Activated T-cell treated with anti-CD3 and anti-CD28 coated beads, Interleukin-2, amount 50 U/mL, for 72 hours (primary cell): ENCODE data around the gene FBXO10. TPM values are rescaled to one million over a fixed set of nuclear protein-coding genes. Genes with fewer than 3 reads are reported as not detected.
"Not testable (repeated sequence)": the region's sequence is repeated elsewhere in the genome, so short reads cannot be mapped to it uniquely, and the experiment has no call there.

Source experiments
- ATAC-seq, 2 donors: fragments of 150-1000 bp; cut with Tn5 transposase; replicated peaks in 1 of 2; 2 replicates each; pipeline ENCODE4 v1.10.0; 2021; ENCODE audit warnings: moderate library complexity in 2 of 2, mild to moderate bottlenecking in 1 of 2
- DNase-seq, 2 donors: peaks; one replicate each; pipeline ENCODE4 v3.0.0; 2021 to 2022; ENCODE audit warnings: mixed read lengths in 1 of 2
- H3K27ac Mint-ChIP-seq: one replicate; pipeline ENCODE4 v1.8.0; 2022; ENCODE audit warnings: mild to moderate bottlenecking, moderate library complexity, mixed read lengths
- H3K27me3 Mint-ChIP-seq: one replicate; pipeline ENCODE4 v1.8.0; 2022; ENCODE audit warnings: low read depth, mixed read lengths
- H3K36me3 Mint-ChIP-seq, 2 donors: one replicate each; pipeline ENCODE4 v1.8.0; 2022; ENCODE audit warnings: mixed read lengths in 2 of 2, mild to moderate bottlenecking in 1 of 2; ENCODE audit not compliant: insufficient read depth in 2 of 2
- H3K4me1 Mint-ChIP-seq: one replicate; pipeline ENCODE4 v1.8.0; 2022; ENCODE audit warnings: low read depth, mixed read lengths
- H3K4me3 Mint-ChIP-seq, 2 donors: one replicate each; pipeline ENCODE4 v1.8.0; 2022; ENCODE audit warnings: mild to moderate bottlenecking in 2 of 2, mixed read lengths in 2 of 2, moderate library complexity in 2 of 2
- H3K9me3 Mint-ChIP-seq, 2 donors: one replicate each; pipeline ENCODE4 v1.8.0; 2022; ENCODE audit warnings: mixed read lengths in 2 of 2
- total RNA-seq, 2 donors: library from RNA; stranded (reverse); gene quantifications; one replicate each; pipeline ENCODE4 v1.2.3, GENCODE V29; 2022

The FBXO10 gene
- total RNA-seq, 2 donors from 2014 or later, result 5.0 to 5.2 TPM

- Mint-ChIP-seq H3K9me3 (peaks cover 0 to 9% of the 10 kb centered on the region in 2 donors), H3K4me1 (peaks cover 9% of the 10 kb centered on the region), H3K27ac (peak overlapping the region; percentile 88), H3K36me3 (peaks cover 6 to 20% of the 10 kb centered on the region in 2 donors), H3K4me3 (peak overlapping the region; percentile 71 to 91), H3K27me3 (peaks cover 7% of the 10 kb centered on the region)
- no peak for DNase-seq
- ATAC-seq, result peak in 1 of 2 donors; percentile 19
Observed at GRCh38 chr9:37471942-37472684, 104.1 kb downstream of the FBXO10 start.

- H3K36me3 Mint-ChIP-seq, result peaks cover 3 to 9% of the 10 kb centered on the region in 2 donors
- ATAC-seq, result no peak
- no peak overlapping the region for H3K4me3 Mint-ChIP-seq
- H3K9me3 Mint-ChIP-seq, result peaks cover 0 to 1% of the 10 kb centered on the region in 2 donors
- no peaks in the 10 kb centered on the region for H3K27me3 Mint-ChIP-seq
- no peak for DNase-seq
- peaks cover 34% of the 10 kb centered on the region for H3K4me1 Mint-ChIP-seq
- no peak overlapping the region for H3K27ac Mint-ChIP-seq
Observed at GRCh38 chr9:37468620-37469019, 107.6 kb downstream of the FBXO10 start.

- H3K4me3 Mint-ChIP-seq, DNase-seq, H3K27ac Mint-ChIP-seq, H3K9me3 Mint-ChIP-seq, ATAC-seq, H3K27me3 Mint-ChIP-seq: not testable (repeated sequence)
- H3K36me3 Mint-ChIP-seq, result peaks cover 2 to 11% of the 10 kb centered on the region in 2 donors
- H3K4me1 Mint-ChIP-seq, result peaks cover 44% of the 10 kb centered on the region
Observed at GRCh38 chr9:37467530-37467929, 108.7 kb downstream of the FBXO10 start.

- no peaks in the 10 kb centered on the region for H3K27me3 Mint-ChIP-seq
- peak; percentile 8 to 12 for ATAC-seq
Observed at GRCh38 chr9:37466037-37466709, 110.0 kb downstream of the FBXO10 start.

GRCh38 chr9:37465249-37466036 lies 110.7 kb downstream of the FBXO10 start, which contains the start of gene ZBTB5:
TSS of gene ZBTB5 (minus strand) at chr9:37465450. CDS start at chr9:37442551, 22,899 bp downstream.
- Mint-ChIP-seq H3K27ac (peak within 1 kb of the TSS; percentile 83), H3K27me3 (no peaks in the 10 kb centered on the region), H3K36me3 (peaks cover 0 to 12% of the 10 kb centered on the region in 2 donors), H3K4me3 (peak within 1 kb of the TSS; percentile 91 to 96), H3K4me1 (peaks cover 50% of the 10 kb centered on the region), H3K9me3 (no peaks in the 10 kb centered on the region)
- peak; percentile 98 to 99 for DNase-seq
- ATAC-seq, result peak; percentile 81 to 82

More at GRCh38 chr9:37466037-37466709, 110.0 kb downstream of the FBXO10 start:
- Mint-ChIP-seq H3K36me3 (peaks cover 0 to 12% of the 10 kb centered on the region in 2 donors), H3K4me1 (peaks cover 43% of the 10 kb centered on the region), H3K9me3 (no peaks in the 10 kb centered on the region), H3K4me3 (peak overlapping the region; percentile 91 to 96), H3K27ac (peak overlapping the region; percentile 83)
- DNase-seq, result peak; percentile 35 to 41

GRCh38 chr9:37464426-37465248 lies 111.5 kb downstream of the FBXO10 start:
- peak overlapping the region; percentile 91 to 96 for H3K4me3 Mint-ChIP-seq
- peak; percentile 53 to 58 for ATAC-seq
- no peaks in the 10 kb centered on the region for H3K27me3 Mint-ChIP-seq
- peak; percentile 71 to 91 for DNase-seq
- H3K4me1 Mint-ChIP-seq, result peaks cover 50% of the 10 kb centered on the region
- H3K9me3 Mint-ChIP-seq, result no peaks in the 10 kb centered on the region
- peak overlapping the region; percentile 83 for H3K27ac Mint-ChIP-seq
- H3K36me3 Mint-ChIP-seq, result peaks cover 0 to 12% of the 10 kb centered on the region in 2 donors

GRCh38 chr9:37464006-37464405 lies 112.2 kb downstream of the FBXO10 start:
- peak overlapping the region; percentile 91 to 96 for H3K4me3 Mint-ChIP-seq
- DNase-seq (no peak), ATAC-seq (no peak)
- peaks cover 0 to 12% of the 10 kb centered on the region in 2 donors for H3K36me3 Mint-ChIP-seq
- no peaks in the 10 kb centered on the region for H3K9me3 Mint-ChIP-seq
- no peaks in the 10 kb centered on the region for H3K27me3 Mint-ChIP-seq
- peaks cover 50% of the 10 kb centered on the region for H3K4me1 Mint-ChIP-seq
- peak overlapping the region; percentile 83 for H3K27ac Mint-ChIP-seq

Other genes starting within 250 kb of the FBXO10 start
- gene GRHPR, start 153.7 kb downstream of the FBXO10 start, total RNA-seq, result 10 to 100 TPM; 70.2 to 94.2 TPM
- 10 to 100 TPM in 1 of 2 donors, 1 to 10 TPM in 1; 9.9 to 13.2 TPM for gene ZBTB5, start 110.9 kb downstream of the FBXO10 start, total RNA-seq
- 10 to 100 TPM; 67.8 to 77.2 TPM for gene POLR1E, start 90.4 kb downstream of the FBXO10 start, total RNA-seq
- 10 to 100 TPM; 65.7 to 75.7 TPM for gene TOMM5, start 16.2 kb upstream of the FBXO10 start, total RNA-seq
- not detected for gene FRMPD1, start 74.6 kb upstream of the FBXO10 start, total RNA-seq
- 10 to 100 TPM; 15.9 to 16.1 TPM for gene TRMT10B, start 177.4 kb upstream of the FBXO10 start, total RNA-seq
- 10 to 100 TPM; 60.2 to 72.0 TPM for gene EXOSC3, start 208.7 kb upstream of the FBXO10 start, total RNA-seq
- gene DCAF10, start 224.4 kb upstream of the FBXO10 start, total RNA-seq, result 10 to 100 TPM; 27.2 to 27.6 TPM